GM18909 (cell line): ENCODE results near the gene AADAT.

Experiments used
- ATAC-seq: cut with Tn5 transposase; IDR thresholded peaks from one replicate; pipeline ENCODE4 v1.9.1; 2021; ENCODE audit warnings: mild to moderate bottlenecking; ENCODE audit not compliant: unreplicated experiment, poor library complexity

Gene AADAT

DNA sequence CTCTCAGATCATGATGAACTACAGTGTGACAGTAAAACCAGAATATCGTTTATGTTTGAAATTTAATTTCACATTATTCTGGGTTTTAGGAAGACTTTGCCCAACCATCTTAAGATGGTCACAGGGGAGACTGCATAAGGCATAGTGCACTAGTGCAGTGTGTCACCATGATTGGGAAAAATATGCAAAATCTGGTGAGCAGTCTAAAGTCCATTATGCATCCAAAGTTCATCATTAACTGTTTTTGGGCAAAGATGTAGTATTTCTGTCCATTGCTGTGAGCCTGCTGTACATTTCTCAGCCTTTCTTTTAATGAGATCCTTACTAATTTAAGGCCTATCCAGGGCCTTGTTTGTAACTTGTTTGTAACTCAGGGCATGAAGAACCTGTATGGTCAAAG is 52.3 kb downstream of the AADAT start:
- no peak for ATAC-seq

DNA sequence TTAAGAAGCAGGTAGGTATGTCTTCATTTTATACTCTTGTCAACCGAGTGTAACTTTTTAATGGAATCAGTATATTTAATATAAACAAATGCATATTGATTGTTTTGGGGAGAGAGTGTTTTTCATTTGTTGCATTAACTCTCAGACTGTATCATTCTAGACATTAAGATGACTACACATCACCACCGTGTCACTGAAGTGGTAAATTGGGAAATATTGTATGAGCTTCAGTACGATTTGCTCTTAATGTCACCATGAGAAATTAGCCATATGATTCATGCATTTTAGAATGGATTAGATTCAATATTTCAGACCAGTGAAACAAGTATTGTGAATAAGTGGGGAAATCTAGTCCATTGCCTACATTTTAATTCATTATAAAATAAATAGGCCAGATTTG is 53.9 kb downstream of the AADAT start:
- ATAC-seq = no peak

DNA sequence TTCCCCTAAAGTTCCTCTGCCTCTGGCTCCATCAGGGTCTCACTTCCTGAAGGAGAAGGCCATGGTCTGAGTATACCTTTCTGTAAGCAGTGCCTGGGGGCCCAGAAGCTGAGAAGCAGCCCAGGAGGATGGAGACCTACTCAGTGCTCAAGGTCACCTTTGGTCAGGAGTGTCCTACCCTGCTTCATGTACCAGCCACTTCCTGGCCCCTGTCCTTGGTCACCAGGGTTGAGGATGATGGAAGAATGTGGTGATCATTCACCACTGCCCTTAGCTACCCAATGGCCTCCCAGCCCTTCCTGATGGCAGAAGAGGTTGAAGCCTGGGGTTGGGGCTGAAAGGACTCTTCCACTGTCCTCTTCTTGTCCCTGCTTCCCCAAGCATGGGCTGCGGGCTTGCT is 54.5 kb downstream of the AADAT start:
- ATAC-seq = no peak

GRCh38 chr4:170033999-170034398 is 55.8 kb downstream of the AADAT start:
- ATAC-seq = no peak

GRCh38 chr4:170030121-170030520 is 59.6 kb downstream of the AADAT start:
- no peak for ATAC-seq

DNA sequence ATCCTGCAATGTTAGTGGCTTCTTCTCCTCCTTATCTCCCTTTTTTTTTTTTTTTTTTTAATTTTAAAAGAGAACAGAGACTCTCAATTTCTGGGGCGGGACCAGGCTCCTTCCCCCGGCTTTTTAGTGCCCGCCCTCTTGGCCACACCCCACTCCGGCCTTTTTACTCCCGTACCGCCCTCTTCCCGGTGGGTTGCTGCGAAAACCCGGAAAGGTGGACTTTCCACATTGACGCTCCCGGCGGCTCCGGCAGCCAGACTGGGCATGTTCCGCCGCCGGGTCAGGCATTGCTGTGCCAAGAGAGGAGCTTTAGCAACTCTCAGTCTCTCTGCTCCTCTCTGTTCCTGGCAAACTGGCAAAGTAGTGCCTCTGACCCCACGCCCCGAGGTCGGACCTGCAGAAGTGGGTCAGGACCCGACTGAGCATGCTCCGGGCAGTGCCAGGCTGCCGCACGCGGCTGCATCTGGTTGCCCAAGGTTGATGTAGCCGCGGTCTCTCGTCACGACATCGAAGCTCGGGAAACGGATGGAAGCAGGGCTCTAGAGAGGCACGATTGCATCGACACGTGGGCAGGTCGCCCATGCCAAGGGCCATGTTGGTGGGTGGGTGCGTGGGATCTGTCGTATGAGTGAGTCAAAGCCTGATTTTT is 62.5 kb downstream of the AADAT start:
- peak; percentile 79 for ATAC-seq

DNA sequence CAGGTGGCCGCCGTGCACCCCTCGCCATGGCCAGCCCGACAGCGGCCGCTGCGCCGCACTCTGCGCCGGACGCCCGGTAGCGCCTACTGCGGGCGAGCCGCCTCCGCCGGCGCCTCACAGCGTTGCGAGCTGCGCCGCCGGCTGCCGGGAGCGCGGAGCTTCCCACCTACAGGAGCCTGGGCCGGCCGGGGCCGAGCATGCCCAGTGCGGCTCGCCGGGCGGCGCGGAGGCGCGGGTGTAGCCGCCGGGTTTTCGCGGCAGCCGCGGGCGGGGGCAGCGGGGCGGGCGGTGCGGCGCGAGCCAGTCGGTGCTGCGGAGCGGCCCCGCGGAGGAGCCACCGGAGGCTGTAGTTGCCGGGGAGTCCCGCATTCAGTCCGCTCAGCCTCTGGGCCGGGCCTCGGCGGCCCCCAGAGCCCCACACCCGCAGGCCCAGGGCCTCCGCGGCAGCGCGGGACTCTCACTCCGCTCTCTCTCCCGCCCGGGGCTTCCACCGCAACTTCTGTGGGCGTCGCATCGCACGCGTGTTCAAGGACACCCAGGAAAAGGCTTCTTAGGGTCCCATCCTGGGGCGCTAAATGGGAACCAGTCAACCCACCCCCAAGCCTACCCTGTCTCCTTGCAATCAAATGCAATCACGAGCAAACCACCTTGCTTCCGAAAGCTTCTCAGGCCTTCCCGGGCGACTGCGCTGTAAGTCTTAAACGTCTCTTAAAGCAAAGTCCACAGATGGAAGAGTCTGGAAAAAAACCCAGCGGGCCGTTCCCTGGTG is 63.3 kb downstream of the AADAT start, which contains the start of gene MFAP3L:
TSS of gene MFAP3L (minus strand) at position 143 of the 769 bp plus-strand sequence. CDS start 20,518 bp downstream, outside the sequence.
- peak; percentile 81 for ATAC-seq

DNA sequence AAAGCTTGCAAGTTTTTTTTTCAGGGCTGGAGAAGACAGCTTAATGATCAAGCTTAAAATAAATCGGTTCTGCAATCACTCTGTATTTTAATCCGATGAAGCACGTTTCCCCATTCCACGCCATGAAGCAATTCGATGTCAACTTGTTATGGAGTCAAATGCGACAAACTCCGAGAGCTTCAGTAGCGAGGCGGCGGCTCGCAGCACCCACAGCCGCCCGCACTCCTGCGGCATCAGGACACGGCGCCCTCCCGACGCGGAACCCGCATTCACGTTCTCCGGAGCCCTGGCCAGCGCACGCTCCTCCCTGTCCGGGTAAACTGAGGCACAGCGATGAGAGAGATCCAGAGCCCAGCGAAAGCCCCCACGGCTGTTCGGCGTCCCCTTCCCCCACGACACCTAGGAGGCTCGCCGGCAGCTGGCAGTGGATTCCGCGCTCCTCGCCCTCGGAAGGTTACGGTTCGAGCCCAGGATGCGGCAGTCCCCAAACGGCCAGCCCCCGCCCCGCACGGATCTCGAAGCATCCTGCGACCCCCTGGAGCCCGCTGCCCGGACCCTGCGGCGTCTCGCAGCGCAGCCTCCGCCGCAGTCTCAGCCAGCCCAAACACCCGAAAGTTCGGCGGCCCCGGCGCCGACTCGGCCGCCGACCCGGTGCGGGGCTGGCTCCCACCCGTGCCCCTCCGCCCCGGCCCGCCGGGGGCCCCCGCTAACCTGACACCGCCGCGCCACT is 64.1 kb downstream of the AADAT start:
- no peak for ATAC-seq

- ATAC-seq = no peak
Observed at GRCh38 chr4:170022211-170022610, 67.5 kb downstream of the AADAT start.

DNA sequence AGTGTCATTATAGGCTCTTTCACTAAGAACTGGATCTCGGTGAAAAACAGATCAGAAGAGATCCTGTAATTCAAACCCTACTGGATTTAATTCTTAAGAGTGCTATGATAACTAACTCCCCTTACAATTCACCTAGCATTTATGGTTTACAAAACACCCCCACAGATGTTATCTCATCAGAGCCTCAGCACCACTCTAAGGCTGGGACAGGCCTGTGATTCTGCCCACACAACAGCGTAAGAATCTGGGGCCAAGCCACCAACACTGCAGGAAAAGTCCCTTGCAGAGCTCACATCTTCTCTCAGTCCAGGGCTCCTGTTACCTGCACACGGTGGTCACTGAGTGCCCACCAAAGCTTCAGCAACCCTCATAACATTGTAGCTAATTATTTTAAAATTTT is 72.5 kb downstream of the AADAT start:
- ATAC-seq = no peak

DNA sequence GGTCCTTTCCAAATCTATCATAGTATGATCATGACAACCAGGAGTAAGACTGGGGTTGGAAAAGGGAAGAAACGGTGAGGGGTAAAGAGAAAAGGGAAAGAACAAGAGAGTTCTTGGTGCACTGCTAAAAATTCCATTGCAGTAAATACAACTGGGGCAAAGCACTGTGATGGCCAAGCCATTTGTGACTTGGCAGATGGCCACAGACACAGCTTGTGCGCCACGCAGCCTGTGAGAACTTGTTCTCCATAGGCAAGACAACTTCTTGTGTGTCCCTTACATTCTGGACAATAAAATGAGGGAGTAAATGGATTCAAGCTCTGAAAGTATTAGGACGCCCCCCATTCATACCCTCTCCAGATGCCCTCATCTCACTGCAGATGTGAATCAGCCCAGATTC is 74.5 kb downstream of the AADAT start:
- no peak for ATAC-seq

DNA sequence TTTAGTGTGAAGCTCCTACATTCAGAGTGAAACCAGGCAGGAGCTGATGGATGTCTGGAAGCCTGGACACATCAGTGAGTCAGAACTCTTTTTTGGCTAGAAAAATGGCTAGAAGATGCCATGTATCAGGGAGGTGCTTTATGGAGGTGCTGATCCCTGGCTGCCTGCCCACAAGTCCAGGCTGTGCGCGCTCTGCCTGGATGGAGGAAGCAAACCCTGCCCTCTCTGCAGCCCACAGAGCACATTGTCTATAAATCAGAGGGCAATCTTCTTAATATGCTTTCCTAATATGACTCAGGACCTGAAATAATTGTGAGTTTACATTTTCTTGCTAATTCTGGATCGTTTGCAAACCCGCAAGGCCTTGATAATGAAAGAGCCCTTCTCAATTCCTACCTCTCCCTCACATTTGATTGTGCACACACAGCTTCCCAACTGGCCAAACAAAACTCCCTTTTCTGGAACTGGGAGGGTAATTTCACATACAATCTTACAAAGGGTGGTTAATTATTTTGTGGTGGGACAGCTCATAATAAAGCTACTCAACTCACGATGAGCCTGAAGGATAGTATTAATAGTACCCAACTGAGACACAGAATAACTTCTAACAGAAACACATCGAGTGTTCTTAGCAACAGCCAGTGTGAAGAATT is 75.3 kb downstream of the AADAT start:
- ATAC-seq = no peak

GRCh38 chr4:170012629-170012958 is 77.2 kb downstream of the AADAT start:
- ATAC-seq = no peak

- ATAC-seq = no peak
Observed at GRCh38 chr4:170011921-170012628, 77.7 kb downstream of the AADAT start.
